HG03139 (cell line): ENCODE data around the gene ZYG11A.

Experiments used
- ATAC-seq: cut with Tn5 transposase; IDR thresholded peaks from one replicate; pipeline ENCODE4 v1.9.1; 2021; ENCODE audit not compliant: unreplicated experiment

The ZYG11A gene

GRCh38 chr1:52917156-52917555, 74.6 kb downstream of the ZYG11A start:
- ATAC-seq: no peak

- no peak for ATAC-seq
Observed at GRCh38 chr1:52917581-52917980, 75.0 kb downstream of the ZYG11A start.

GRCh38 chr1:52918201-52918600, 75.6 kb downstream of the ZYG11A start:
- ATAC-seq: no peak

- ATAC-seq: no peak
Observed at GRCh38 chr1:52919051-52919722, 76.6 kb downstream of the ZYG11A start.

- ATAC-seq: no peak
Observed at GRCh38 chr1:52919723-52920483, 77.3 kb downstream of the ZYG11A start.

GRCh38 chr1:52920791-52921291, 78.3 kb downstream of the ZYG11A start:
- ATAC-seq: no peak

- no peak for ATAC-seq
Observed at GRCh38 chr1:52925571-52926005, 83.0 kb downstream of the ZYG11A start.

- ATAC-seq: no peak
Observed at GRCh38 chr1:52926864-52927211, 84.3 kb downstream of the ZYG11A start.

- ATAC-seq: peak; percentile 80
Observed at GRCh38 chr1:52927212-52928014, 84.9 kb downstream of the ZYG11A start, which contains the start of gene SCP2. Gene SCP2, plus strand, starts transcription at chr1:52927276. Its CDS starts 121 bp downstream, at chr1:52927397.

- ATAC-seq: no peak
Observed at GRCh38 chr1:52928015-52928404, 85.5 kb downstream of the ZYG11A start.

- no peak for ATAC-seq
Observed at GRCh38 chr1:52929019-52929418, 86.5 kb downstream of the ZYG11A start.

- ATAC-seq: no peak
Observed at GRCh38 chr1:52937433-52938182, 95.0 kb downstream of the ZYG11A start.

GRCh38 chr1:52938183-52938451, 95.6 kb downstream of the ZYG11A start:
- ATAC-seq: no peak

- ATAC-seq: no peak
Observed at GRCh38 chr1:52943876-52944416, 101.4 kb downstream of the ZYG11A start.

GRCh38 chr1:52944566-52944965, 102.0 kb downstream of the ZYG11A start:
- no peak for ATAC-seq
